Measurements from ENCODE around the gene PRPSAP2.
A peak's percentile ranks its signal among the peaks of the same experiment; 100 is the strongest.

PRPSAP2 gene, protein sequence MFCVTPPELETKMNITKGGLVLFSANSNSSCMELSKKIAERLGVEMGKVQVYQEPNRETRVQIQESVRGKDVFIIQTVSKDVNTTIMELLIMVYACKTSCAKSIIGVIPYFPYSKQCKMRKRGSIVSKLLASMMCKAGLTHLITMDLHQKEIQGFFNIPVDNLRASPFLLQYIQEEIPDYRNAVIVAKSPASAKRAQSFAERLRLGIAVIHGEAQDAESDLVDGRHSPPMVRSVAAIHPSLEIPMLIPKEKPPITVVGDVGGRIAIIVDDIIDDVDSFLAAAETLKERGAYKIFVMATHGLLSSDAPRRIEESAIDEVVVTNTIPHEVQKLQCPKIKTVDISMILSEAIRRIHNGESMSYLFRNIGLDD

DNA sequence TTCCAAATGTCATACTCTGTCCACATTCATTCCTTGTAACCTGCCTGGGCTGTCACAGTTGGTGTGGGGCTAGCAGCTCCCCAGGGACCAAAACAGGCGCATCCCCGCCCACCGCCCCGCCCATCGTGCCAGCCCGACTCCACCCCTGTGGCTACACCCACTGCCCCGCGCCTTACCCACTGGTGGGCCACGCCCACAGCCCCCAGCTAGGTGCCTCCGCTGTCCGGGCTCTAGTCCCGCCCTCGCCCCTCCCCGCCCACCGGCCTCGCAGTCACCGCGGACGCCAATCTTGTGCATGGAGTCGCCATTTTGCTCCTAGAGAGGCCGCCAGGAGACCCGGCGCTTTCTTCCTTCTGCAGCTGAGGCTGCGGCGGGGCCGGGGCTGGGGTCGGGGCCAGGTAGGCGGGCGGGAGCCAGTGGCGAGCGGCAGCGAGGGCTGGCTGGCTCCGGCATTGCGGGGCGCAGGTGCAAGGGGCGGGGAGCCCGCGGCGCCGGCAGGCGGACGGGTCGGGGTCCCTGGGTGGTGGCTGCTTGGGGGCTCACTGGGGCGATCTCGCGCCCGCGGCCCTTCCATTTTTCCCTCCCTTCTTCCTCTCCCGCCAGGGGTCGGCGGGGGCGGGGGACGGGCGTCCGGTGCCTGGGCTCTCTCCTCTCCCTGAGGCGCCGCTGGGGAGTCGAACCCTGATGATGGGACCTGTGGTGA, at the start of gene PRPSAP2:
Gene PRPSAP2 (plus strand): TSS at position 268 of the 703 bp plus-strand sequence. CDS start 7,703 bp downstream, outside the sequence.
- TF ChIP-seq GATA3 (IDR thresholded peaks at IDR 0.05; ENCODE audit: low read depth, low read length) (no peak), GATA2 (IDR thresholded peaks at IDR 0.05; ENCODE audit: low read depth, low read length) (no peak)

DNA sequence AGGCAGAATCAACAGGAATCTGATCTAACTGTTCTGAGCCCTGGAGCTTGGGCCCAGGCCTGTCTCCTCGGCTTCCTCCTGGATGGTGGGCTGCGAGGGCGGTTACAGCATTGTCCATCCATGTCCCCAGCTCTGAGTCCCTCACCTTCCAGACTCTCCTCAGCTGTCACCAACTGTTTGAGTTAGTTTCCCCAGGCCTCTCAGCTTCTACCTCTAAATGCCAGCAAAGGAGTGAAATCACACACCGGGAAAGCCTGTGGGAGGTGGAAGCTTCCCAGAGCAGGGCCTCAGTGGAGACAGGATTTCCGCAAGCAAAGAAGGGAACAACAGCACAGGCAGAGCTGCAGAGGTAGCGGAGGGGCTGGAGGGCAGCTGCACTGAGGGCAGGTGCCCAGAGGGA, 9.4 kb upstream of the PRPSAP2 start:
- no peak for TF ChIP-seq GATA3 (IDR thresholded peaks at IDR 0.05; ENCODE audit: low read depth, low read length)
- no peak for TF ChIP-seq GATA2 (IDR thresholded peaks at IDR 0.05; ENCODE audit: low read depth, low read length)

DNA sequence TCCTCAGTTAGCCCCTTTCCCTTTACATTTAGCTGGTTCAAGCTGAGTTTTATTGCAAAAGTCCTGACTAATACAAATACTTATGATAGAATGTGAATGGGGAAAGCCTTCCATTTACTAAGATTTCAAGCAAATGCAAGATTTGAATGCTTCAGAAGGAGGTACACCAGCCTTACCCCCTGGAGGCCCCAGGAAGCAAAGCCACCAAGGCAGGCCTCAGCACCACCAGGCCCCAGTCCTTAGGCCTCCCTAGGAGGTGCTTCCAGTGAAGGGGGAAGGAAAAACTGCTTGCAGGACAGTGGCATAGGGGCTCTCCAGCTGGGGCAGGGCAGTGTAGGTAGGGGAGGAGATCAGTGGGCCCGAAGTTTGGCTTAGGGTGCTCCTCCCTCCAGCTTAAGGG, 7.3 kb upstream of the PRPSAP2 start:
- TF ChIP-seq GATA2 (IDR thresholded peaks at IDR 0.05; ENCODE audit: low read depth, low read length), result no peak
- no peak for TF ChIP-seq GATA3 (IDR thresholded peaks at IDR 0.05; ENCODE audit: low read depth, low read length)

GRCh38 chr17:18851201-18851600, 6.7 kb upstream of the PRPSAP2 start:
- TF ChIP-seq GATA2 (IDR thresholded peaks at IDR 0.05; ENCODE audit: low read depth, low read length) (no peak), GATA3 (IDR thresholded peaks at IDR 0.05; ENCODE audit: low read depth, low read length) (no peak)

GRCh38 chr17:18854956-18855355, 3.0 kb upstream of the PRPSAP2 start:
- TF ChIP-seq GATA2 (IDR thresholded peaks at IDR 0.05; ENCODE audit: low read depth, low read length) (no peak), GATA3 (IDR thresholded peaks at IDR 0.05; ENCODE audit: low read depth, low read length) (no peak)

DNA sequence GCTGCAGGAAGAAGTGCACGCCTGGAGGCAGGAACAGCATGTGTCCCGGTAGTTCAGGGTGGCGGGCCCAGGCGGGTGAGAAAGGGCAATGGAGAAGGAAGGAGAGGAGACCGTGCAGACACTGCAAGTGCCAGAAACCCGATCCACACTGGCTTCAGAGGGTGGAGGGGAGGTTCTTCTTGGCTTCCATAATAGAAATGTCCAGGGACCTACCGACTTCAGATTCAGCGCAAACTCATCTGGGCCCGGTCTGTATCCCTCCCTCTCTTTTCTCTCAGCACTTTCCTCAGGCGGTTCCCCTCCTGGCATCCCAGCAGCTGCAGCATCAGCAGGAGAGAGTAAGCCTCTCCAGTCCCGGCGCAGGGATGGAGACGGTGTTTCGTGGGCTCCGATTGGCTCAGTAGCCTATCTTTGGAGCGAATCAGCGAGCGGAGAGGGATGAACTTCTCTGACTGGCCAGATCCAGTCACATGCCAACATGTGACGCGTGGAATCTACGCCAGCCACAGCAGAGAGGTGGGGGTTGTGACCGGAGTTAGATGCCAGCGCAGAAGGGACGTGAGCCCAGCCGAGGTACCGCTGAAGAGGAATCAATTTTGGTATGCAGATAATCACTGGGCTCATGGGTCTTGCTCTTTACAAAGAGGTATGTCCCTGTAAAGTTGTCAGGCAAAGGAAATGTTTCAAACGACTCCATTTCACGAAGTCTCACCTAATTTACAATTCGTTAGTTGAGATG, 1.9 kb upstream of the PRPSAP2 start:
- TF ChIP-seq GATA2 (IDR thresholded peaks at IDR 0.05; ENCODE audit: low read depth, low read length) (peak; percentile 41), GATA3 (IDR thresholded peaks at IDR 0.05; ENCODE audit: low read depth, low read length) (no peak)

GRCh38 chr17:18856570-18856915, 1.4 kb upstream of the PRPSAP2 start:
- TF ChIP-seq GATA3 (IDR thresholded peaks at IDR 0.05; ENCODE audit: low read depth, low read length), result no peak
- TF ChIP-seq GATA2 (IDR thresholded peaks at IDR 0.05; ENCODE audit: low read depth, low read length), result no peak

DNA sequence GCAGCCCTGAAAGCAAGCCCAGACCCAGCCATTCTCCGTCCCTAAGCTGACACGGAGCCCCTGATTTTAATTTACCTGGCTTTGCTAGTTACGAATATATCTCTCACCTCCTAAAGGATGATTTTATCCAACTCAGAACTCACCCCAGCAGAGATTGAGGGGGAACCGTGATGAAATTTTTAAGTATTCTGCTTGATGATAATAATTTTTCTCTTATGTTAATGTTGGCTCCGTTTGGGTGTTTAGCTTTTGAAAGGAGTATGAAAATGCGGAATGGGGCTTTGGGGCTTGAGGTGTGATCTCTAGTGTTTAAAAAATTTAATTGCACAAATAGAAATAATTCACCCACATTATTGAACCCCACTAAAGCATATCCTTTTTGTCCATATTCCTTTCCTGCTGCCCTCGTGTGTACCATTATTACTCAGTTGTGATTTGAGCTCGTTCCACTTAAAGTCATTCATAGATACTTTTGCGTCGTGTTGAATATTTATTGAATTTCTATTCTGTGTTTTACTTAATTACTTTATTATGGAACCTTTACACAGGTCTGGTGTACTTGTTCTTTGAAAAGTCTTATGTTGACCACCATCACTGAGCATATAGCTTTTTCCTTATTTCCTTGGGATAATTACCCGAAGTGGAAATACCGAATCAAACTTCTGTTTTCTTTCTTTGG, 775 bp downstream of the PRPSAP2 start:
- no peak for TF ChIP-seq GATA2 (IDR thresholded peaks at IDR 0.05; ENCODE audit: low read depth, low read length)
- no peak for TF ChIP-seq GATA3 (IDR thresholded peaks at IDR 0.05; ENCODE audit: low read depth, low read length)

DNA sequence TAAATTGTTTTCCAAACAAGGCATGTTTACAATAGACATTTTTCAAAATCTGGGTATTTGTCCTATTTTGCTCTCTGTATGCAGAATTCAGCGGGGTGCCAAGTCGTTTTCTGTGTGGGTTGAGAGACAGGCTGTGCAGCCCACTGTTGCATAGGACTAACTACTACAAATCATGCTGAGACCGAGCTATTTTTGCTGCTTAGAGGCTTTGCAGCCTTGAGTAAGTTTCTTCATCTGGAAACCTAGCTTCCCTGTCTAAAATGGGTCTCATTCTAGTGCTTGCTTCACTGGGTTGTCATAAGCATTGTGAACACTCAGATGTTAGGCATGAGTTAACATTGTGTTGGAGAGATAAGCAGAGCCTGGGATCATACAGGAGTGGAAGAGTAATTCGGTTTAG, 1.3 kb downstream of the PRPSAP2 start:
- no peak for TF ChIP-seq GATA3 (IDR thresholded peaks at IDR 0.05; ENCODE audit: low read depth, low read length)
- TF ChIP-seq GATA2 (IDR thresholded peaks at IDR 0.05; ENCODE audit: low read depth, low read length), result no peak

DNA sequence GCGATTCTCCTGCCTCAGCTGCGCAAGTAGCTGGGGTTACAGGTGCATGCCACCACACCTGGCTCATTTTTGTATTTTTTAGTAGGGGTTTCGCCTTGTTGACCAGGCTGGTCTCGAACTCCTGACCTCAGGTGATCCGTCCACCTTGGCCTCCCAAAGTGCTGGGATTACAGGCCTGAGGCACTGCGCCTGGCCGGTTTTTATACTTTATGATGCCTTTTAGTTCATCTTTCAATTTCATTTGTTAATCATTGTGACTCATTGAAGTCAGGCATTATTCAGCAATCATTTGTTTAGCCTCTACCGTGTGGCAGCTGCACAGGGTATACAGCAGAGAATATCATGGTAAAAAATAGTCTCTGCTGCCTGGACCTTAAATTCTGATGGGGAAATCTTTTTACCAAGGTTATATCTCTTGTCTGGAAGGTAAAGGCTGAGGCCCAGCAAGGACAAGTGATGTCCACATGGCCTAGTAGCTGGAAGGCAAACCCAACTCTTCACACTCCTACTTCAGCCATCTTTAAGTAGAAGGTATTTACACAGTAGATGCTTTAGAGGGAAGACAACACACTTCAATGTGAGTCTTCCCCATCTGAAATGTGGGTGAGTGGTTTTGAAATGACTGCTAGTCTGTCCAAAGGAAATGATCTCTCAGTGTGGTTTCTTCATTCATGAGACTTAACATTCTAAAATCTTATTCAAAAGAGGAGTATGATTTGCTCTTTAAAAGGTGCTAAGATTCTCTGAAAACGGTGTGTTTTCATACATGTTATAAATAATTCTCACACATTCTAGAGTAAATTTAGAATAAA, 2.4 kb downstream of the PRPSAP2 start:
- TF ChIP-seq GATA2 (IDR thresholded peaks at IDR 0.05; ENCODE audit: low read depth, low read length) (no peak), GATA3 (IDR thresholded peaks at IDR 0.05; ENCODE audit: low read depth, low read length) (no peak)

GRCh38 chr17:18862011-18862410, 4.1 kb downstream of the PRPSAP2 start:
- no peak for TF ChIP-seq GATA3 (IDR thresholded peaks at IDR 0.05; ENCODE audit: low read depth, low read length)
- no peak for TF ChIP-seq GATA2 (IDR thresholded peaks at IDR 0.05; ENCODE audit: low read depth, low read length)

DNA sequence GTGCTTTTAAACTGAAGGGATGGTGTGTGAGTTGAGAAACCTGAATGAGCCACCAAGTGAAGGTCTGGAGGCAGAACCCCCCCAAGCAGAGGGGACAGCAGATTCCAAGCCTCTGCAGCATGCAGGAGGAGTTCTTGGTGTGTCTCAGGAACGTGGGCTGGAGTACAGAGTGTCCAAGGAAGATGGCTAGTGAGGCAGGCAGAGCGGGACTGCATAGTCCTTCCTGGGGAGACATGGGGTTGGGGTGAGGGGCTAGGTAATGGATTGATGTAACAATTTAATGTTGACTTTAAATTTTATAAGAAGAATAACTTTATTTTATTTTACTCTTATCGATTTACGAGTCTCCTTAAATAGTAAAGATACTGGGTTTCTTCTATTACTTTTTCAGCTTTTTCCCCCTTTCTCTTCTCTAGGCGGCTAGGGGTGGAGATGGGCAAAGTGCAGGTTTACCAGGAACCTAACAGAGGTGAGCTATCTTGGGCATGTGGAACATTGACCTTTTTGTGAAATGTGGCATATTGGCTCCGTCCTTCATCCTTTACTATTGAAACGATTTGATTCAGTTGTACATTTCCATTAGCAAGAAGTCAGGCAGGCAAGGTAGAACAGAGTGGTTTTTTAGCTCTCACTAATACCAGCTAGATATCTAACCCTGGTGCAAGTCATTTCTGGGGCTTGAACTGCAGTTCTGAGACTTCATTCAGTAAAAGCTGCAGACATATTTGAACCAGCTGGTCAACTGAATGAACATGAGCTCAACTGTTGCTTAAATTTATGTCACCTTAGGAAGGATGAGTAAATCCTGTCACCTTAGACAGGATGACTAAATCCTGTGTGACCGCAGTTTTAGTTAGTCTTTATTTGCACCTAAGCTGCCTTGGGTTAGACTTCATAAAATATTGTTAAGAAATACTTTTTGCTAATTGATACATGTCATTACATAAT, 9.2 kb downstream of the PRPSAP2 start:
- TF ChIP-seq GATA3 (IDR thresholded peaks at IDR 0.05; ENCODE audit: low read depth, low read length), result no peak
- no peak for TF ChIP-seq GATA2 (IDR thresholded peaks at IDR 0.05; ENCODE audit: low read depth, low read length)
